HCT116 (cell line): ENCODE data around the gene JPH3. TPM values are rescaled to one million over a fixed set of nuclear protein-coding genes. Genes with fewer than 3 reads are reported as not detected.

ENCODE experiments used
- ATAC-seq: fragments of 200-7000 bp; cut with Tn5 transposase; 2 replicates; pipeline ENCODE4 v1.9.1; 2020; ENCODE audit warnings: mild to moderate bottlenecking, moderate library complexity
- BruUV-seq: library from RNA; stranded (reverse); fragments of 400-500 nt; replicated peaks from 2 replicates; lab custom pipeline; 2021; lab: Mats Ljungman, UMichigan
- CTCF ChIA-PET: fragments of 300-600 bp; sonication (Branson Sonifier 250); formaldehyde crosslinking; loops from one replicate; lab custom pipeline; 2021; ENCODE audit warnings: antibody characterized with exemption; lab: Charles Lee
- POLR2A ChIA-PET: fragments of 300-600, 350-600 bp; sonication (Branson Sonifier 250); formaldehyde crosslinking; loops from one replicate; lab custom pipeline; 2021; ENCODE audit warnings: antibody characterized with exemption; lab: Charles Lee
- RAD21 ChIA-PET, 2 experiments: fragments of 300-600 bp; sonication (Branson Sonifier 250); formaldehyde crosslinking; loops; one replicate each; lab custom pipeline; 2023; ENCODE audit warnings: low total read pairs in 2 of 2; ENCODE audit not compliant: uncharacterized antibody in 2 of 2, unreplicated experiment in 2 of 2, low non-redundant PET in 1 of 2; lab: Charles Lee
- DNase-seq: peaks from one replicate; pipeline ENCODE4 v3.0.0-alpha.2; 2010; ENCODE audit warnings: low read depth, low spot score
- H2AFZ ChIP-seq: fragments of 200-600 bp; shearing (Covaris generic), sonication (generic); 2 replicates; pipeline ENCODE4 v1.6.1; 2017; ENCODE audit warnings: low read depth, mixed run types, mixed read lengths, antibody characterized with exemption, low read length; ENCODE audit not compliant: poor library complexity, severe bottlenecking
- H3K27ac ChIP-seq: 2 replicates; pipeline ENCODE4 v1.5.1; 2012; ENCODE audit warnings: low read depth, low read length
- H3K27me3 ChIP-seq: fragments of 200-600 bp; sonication (generic); 2 replicates; pipeline ENCODE4 v1.6.1; 2016; ENCODE audit warnings: mixed run types, low read length, mixed read lengths; ENCODE audit not compliant: insufficient read depth
- H3K36me3 ChIP-seq, 2 experiments: fragments of 200-500 bp in 1 of 2; fragments of 200-600 bp in 1 of 2; sonication (Bioruptor generic) in 1 of 2; sonication (generic) in 1 of 2; 2 replicates each; pipeline versions ENCODE4 v1.5.1 to v1.6.1; 2014 to 2016; ENCODE audit warnings: low read length in 2 of 2, inconsistent platforms in 1 of 2, mixed read lengths in 1 of 2, mixed run types in 1 of 2; ENCODE audit not compliant: insufficient read depth in 2 of 2, control insufficient read depth in 1 of 2
- H3K4me1 ChIP-seq, 2 experiments: fragments of 200-600 bp in 1 of 2; sonication (generic) in 1 of 2; 2 replicates each; pipeline versions ENCODE4 v1.5.1 to v1.6.1; 2012 to 2017; ENCODE audit warnings: low read length in 2 of 2, inconsistent platforms in 1 of 2, mild to moderate bottlenecking in 1 of 2, mixed read lengths in 1 of 2, mixed run types in 1 of 2, moderate library complexity in 1 of 2; ENCODE audit not compliant: insufficient read depth in 2 of 2, control insufficient read depth in 1 of 2
- H3K4me2 ChIP-seq: fragments of 200-600 bp; sonication (generic); 2 replicates; pipeline ENCODE4 v1.6.1; 2017; ENCODE audit warnings: mixed run types, low read length, mixed read lengths
- H3K4me3 ChIP-seq, 2 experiments: fragments of 200-600 bp in 1 of 2; sonication (generic) in 1 of 2; replicated peaks in 1 of 2; 2 replicates each; pipeline ENCODE4 v1.5.1; 2011 to 2016; ENCODE audit warnings: low read length in 2 of 2, control low read depth in 1 of 2, low read depth in 1 of 2, mild to moderate bottlenecking in 1 of 2, mixed read lengths in 1 of 2, mixed run types in 1 of 2
- H3K79me2 ChIP-seq: fragments of 200-600 bp; sonication (generic); 2 replicates; pipeline ENCODE4 v1.6.1; 2017; ENCODE audit warnings: mild to moderate bottlenecking, mixed run types, low read length, moderate library complexity, mixed read lengths; ENCODE audit not compliant: insufficient read depth
- H3K9ac ChIP-seq: fragments of 200-600 bp; sonication (generic); 2 replicates; pipeline ENCODE4 v1.6.1; 2016; ENCODE audit warnings: low read length, mixed read lengths
- H3K9me2 ChIP-seq: fragments of 200-600 bp; sonication (generic), shearing (Covaris generic); 2 replicates; pipeline ENCODE4 v1.6.1; 2017; ENCODE audit warnings: mixed run types, mild to moderate bottlenecking, moderate library complexity; ENCODE audit not compliant: insufficient read depth
- H3K9me3 ChIP-seq, 2 experiments: fragments of 200-500 bp in 1 of 2; fragments of 200-600 bp in 1 of 2; sonication (Bioruptor generic) in 1 of 2; sonication (generic) in 1 of 2; 2 replicates each; pipeline ENCODE4 v1.6.1; 2014 to 2017; ENCODE audit warnings: low read length in 2 of 2, mixed read lengths in 2 of 2, inconsistent platforms in 1 of 2, low read depth in 1 of 2, mild to moderate bottlenecking in 1 of 2, mixed run types in 1 of 2, moderate library complexity in 1 of 2; ENCODE audit not compliant: control insufficient read depth in 1 of 2, insufficient read depth in 1 of 2
- H4K20me1 ChIP-seq: fragments of 200-600 bp; sonication (generic), shearing (Covaris generic); 2 replicates; pipeline ENCODE4 v1.6.1; 2017; ENCODE audit warnings: mixed run types, mild to moderate bottlenecking, moderate library complexity; ENCODE audit not compliant: insufficient read depth
- ATF3 ChIP-seq: IDR thresholded peaks from 2 replicates; pipeline ENCODE4 v1.6.1; 2012
- ELF1 ChIP-seq: IDR thresholded peaks from 2 replicates; pipeline ENCODE4 v1.6.1; 2012; ENCODE audit warnings: low read depth, borderline replicate concordance
- EZH2phosphoT487 ChIP-seq: fragments of 200-600 bp; IDR thresholded peaks from 2 replicates; pipeline ENCODE4 v1.6.1; 2018; ENCODE audit warnings: antibody characterized with exemption, borderline replicate concordance
- POLR2A ChIP-seq: IDR thresholded peaks from 2 replicates; pipeline ENCODE4 v1.7.0; 2011; ENCODE audit warnings: borderline replicate concordance; ENCODE audit not compliant: insufficient read depth, insufficient read length; ENCODE audit errors: extremely low read depth
- SRF ChIP-seq: IDR thresholded peaks from 2 replicates; pipeline ENCODE4 v1.6.1; 2012; ENCODE audit warnings: low read depth
- ZBTB33 ChIP-seq: IDR thresholded peaks from 2 replicates; pipeline ENCODE4 v1.6.1; 2011; ENCODE audit warnings: mild to moderate bottlenecking, low read length, moderate library complexity; ENCODE audit not compliant: insufficient replicate concordance; ENCODE audit errors: extremely low read depth
- ZNF274 ChIP-seq: fragments of 200-500 bp; sonication (Bioruptor generic); IDR thresholded peaks from 2 replicates; pipeline ENCODE4 v1.6.1; 2014; ENCODE audit warnings: mild to moderate bottlenecking, low read depth, low read length, inconsistent platforms
- intact Hi-C: fragments of 100-400 bp; cut with micrococcal nuclease; formaldehyde crosslinking; loops from 2 replicates; pipeline ENCODE4 v1.10.0; 2022
- total RNA-seq: library from RNA; stranded (reverse); gene quantifications from one replicate; pipeline ENCODE4 v1.2.1, GENCODE V29; 2021; ENCODE audit not compliant: unreplicated experiment

JPH3 gene
- total RNA-seq, 1 experiment from 2014 or later: 0.10 TPM

- DNase-seq: no peak
- intact Hi-C loops: no loop called here
These were observed 45.3 kb upstream of the JPH3 start for GRCh38 chr16:87556941-87557459.

More at GRCh38 chr16:87556941-87557459, 45.3 kb upstream of the JPH3 start:
- Histone ChIP-seq H2AFZ (no peak overlapping the region), H3K9me2 (no peaks in the 10 kb centered on the region), H3K4me1 (peaks cover 7 to 23% of the 10 kb centered on the region in 2 experiments; a peak in 3 of 4 replicates), H3K9ac (no peak overlapping the region), H3K27ac (no peak overlapping the region), H3K4me2 (no peak overlapping the region), H3K9me3 (no peaks in the 10 kb centered on the region), H3K36me3 (no peaks in the 10 kb centered on the region), H3K27me3 (no peaks in the 10 kb centered on the region), H3K4me3 (no peak overlapping the region), H4K20me1 (no peaks in the 10 kb centered on the region), H3K79me2 (no peaks in the 10 kb centered on the region)
- CTCF ChIA-PET: interaction anchor here (1.3 kb wide), 1 partner anchor 79 kb away, joined by 3 read pairs; no protein-coding TSS in a partner anchor
- RAD21 ChIA-PET: no interaction called here
- no peak for ATAC-seq
- POLR2A ChIA-PET: no interaction called here
- no TSS peak for BruUV-seq
- TF ChIP-seq ZBTB33 (no peak), ZNF274 (no peak), EZH2phosphoT487 (no peak), POLR2A (no peak), ELF1 (no peak), SRF (no peak), ATF3 (no peak)
